ENCODE measurements around the gene GIGYF1. TPM values are rescaled to one million over a fixed set of nuclear protein-coding genes. Genes with fewer than 3 reads are reported as not detected.

GIGYF1 gene
- total and polyA plus RNA-seq, 8 donors = 19.2 to 76.2 (median 30.4) TPM

DNA sequence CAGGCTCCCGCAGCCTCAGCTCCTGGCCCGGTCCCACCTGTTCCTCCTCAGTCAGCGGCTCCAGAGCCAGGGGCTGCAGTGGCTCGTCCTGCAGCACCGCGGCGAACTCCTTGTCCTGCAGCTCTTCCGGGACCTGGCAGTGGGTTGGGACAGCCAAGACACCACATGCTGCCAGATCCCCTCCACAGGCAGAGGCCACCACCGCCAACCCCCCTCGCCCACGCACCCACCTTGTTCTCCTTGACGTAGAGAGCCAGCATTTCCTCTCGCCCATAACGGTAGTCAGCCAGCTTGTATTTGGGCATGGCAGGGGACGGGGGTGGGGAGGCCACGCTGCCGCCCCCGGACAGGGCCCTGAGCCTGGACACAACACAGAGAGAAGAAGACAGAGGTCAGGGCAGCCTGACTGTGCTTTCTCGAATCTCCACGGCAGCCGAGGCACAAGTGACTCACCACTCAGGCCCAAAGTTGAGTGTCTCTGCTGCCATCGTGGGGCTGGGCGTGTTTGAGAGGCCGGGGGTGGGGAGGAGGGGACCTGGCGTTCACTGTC is 6.2 kb downstream of the GIGYF1 start:
- Histone ChIP-seq H3K9me3 (no peaks in the 10 kb centered on the region), H3K27ac (no peak overlapping the region), H3K4me3 (no peak overlapping the region), H3K4me1 (peaks cover 10 to 15% (median 14%) of the 10 kb centered on the region in 3 donors), H3K27me3 (no peaks in the 10 kb centered on the region), H3K36me3 (peaks cover 0 to 55% (median 38%) of the 10 kb centered on the region in 3 donors)
- TF ChIP-seq, protein P1, sequence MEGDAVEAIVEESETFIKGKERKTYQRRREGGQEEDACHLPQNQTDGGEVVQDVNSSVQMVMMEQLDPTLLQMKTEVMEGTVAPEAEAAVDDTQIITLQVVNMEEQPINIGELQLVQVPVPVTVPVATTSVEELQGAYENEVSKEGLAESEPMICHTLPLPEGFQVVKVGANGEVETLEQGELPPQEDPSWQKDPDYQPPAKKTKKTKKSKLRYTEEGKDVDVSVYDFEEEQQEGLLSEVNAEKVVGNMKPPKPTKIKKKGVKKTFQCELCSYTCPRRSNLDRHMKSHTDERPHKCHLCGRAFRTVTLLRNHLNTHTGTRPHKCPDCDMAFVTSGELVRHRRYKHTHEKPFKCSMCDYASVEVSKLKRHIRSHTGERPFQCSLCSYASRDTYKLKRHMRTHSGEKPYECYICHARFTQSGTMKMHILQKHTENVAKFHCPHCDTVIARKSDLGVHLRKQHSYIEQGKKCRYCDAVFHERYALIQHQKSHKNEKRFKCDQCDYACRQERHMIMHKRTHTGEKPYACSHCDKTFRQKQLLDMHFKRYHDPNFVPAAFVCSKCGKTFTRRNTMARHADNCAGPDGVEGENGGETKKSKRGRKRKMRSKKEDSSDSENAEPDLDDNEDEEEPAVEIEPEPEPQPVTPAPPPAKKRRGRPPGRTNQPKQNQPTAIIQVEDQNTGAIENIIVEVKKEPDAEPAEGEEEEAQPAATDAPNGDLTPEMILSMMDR (IDR thresholded peaks at IDR 0.05) = no peak
- WGBS, 2 donors = 81 to 85% methylated on average over 25 of the region's 25 CpGs
- DNase-seq (no peak), FAIRE-seq (no peak), ATAC-seq (no peak)
- intact Hi-C loops (cut with DNase I) = loop anchor here in 1 of 3 donors (10.0 kb wide), 2 partner anchors 123 to 223 kb away; partner anchors contain the start of gene SPACDR

DNA sequence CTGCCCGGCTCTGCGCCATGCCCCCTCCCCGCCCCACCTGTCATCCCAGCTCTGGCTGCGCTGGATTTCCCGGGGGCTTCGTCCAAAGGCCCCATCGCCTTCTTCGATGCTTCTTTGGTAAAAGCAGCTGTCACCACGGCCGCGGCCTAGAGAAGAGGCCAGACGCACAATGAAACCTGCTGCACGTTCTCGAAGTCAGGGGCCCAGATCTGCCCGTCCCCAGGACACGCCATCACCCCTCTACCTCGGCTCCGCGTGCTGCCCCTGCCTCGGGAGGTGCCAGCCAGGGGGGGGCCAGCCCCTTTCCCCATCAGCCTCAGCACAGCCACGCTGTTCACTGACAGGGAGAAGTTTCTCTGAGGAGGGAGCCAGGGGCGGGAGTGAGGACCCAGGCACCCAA is 6.8 kb downstream of the GIGYF1 start:
- FAIRE-seq = no peak
- Histone ChIP-seq H3K36me3 (peaks cover 0 to 61% (median 44%) of the 10 kb centered on the region in 3 donors), H3K27me3 (no peaks in the 10 kb centered on the region), H3K4me3 (no peak overlapping the region), H3K4me1 (peaks cover 6 to 10% (median 9%) of the 10 kb centered on the region in 3 donors), H3K9me3 (no peaks in the 10 kb centered on the region), H3K27ac (no peak overlapping the region)
- TF ChIP-seq, protein P1 (IDR thresholded peaks at IDR 0.05) = no peak
- intact Hi-C loops (cut with DNase I) = loop anchor here in 1 of 3 donors (10.0 kb wide), 2 partner anchors 122 to 222 kb away; partner anchors contain the start of gene SPACDR
- DNase-seq = peak in 2 of 6 donors; percentile 50 to 68
- 88 to 95% methylated on average over 19 to 22 of the region's 22 CpGs for WGBS, 2 donors
- ATAC-seq = no peak

DNA sequence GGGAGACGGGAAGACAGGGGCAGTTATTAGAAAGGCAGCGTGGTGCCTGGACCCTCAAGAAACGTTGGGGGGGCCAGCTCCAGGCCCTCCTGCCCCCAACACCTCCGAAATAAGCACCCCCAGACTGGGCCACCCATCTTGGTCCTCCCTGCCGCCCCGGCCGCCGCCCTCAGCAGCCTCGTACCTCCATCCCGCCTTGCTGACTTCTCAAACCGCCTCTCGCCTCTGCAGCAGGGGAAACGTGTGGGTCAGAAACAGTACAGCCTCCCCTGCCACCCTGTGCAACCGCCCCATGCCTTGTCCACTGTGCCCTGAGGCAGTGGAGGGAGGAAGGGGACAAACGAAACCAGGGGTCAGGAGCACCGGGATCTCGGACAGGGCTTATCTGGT is 7.2 kb downstream of the GIGYF1 start:
- TF ChIP-seq, protein P1 (IDR thresholded peaks at IDR 0.05) = no peak
- H3K36me3 ChIP-seq = peaks cover 0 to 63% (median 46%) of the 10 kb centered on the region in 3 donors
- DNase-seq (no peak), ATAC-seq (no peak), FAIRE-seq (no peak)
- no peaks in the 10 kb centered on the region for H3K27me3 ChIP-seq
- intact Hi-C loops (cut with DNase I) = loop anchor here in 1 of 3 donors (10.0 kb wide), 2 partner anchors 122 to 222 kb away; partner anchors contain the start of gene SPACDR
- H3K9me3 ChIP-seq = no peaks in the 10 kb centered on the region
- H3K4me3 ChIP-seq = no peak overlapping the region
- H3K27ac ChIP-seq = no peak overlapping the region
- peaks cover 1 to 8% (median 5%) of the 10 kb centered on the region in 3 donors for H3K4me1 ChIP-seq
- 92 to 93% methylated on average over 17 of the region's 17 CpGs for WGBS, 2 donors

DNA sequence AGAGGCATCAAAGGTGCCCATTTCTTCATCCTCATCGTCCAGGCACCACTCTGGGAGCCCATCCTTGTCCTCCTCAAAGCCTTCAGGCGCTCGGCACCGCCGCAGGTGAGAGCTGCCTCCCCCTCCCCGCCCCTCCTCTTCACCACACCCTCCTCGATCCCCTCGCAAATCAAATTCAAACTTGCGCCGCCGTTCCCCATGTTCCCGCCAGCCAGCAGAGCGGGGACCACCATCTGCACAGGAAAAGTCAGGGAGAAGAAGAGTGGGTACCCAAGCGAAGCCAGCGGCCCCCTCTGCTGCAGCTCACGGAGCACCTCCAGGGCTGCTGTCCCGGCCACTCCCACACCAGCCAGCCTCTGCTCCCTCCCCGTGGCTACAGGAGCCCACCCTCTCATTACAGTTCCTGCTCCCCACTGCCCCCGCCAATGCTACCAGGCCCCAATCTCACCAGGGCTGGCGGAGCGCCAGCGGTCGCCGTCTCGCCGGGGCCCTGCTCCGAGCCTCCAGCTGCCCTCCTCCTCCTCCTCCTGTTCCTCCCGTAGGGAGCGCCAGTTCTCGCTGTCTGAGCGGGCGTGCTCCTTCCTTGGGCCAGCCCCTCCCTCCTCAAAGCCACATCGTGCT is 7.7 kb downstream of the GIGYF1 start:
- Histone ChIP-seq H3K36me3 (peaks cover 0 to 68% (median 51%) of the 10 kb centered on the region in 3 donors), H3K27me3 (no peaks in the 10 kb centered on the region), H3K27ac (no peak overlapping the region), H3K4me3 (no peak overlapping the region), H3K9me3 (no peaks in the 10 kb centered on the region), H3K4me1 (peaks cover 0 to 4% (median 0%) of the 10 kb centered on the region in 3 donors)
- TF ChIP-seq, protein P1 (IDR thresholded peaks at IDR 0.05) = no peak
- intact Hi-C loops (cut with DNase I) = loop anchor here in 1 of 3 donors (10.0 kb wide), 2 partner anchors 122 to 222 kb away; partner anchors contain the start of gene SPACDR
- DNase-seq (peak in 2 of 6 donors; percentile 60 to 74), ATAC-seq (no peak), FAIRE-seq (no peak)
- WGBS, 2 donors = 87 to 88% methylated on average over 33 of the region's 33 CpGs

Measured in pancreas (tissue), 10 donors.